H1 (cell line): ENCODE data around the gene ORMDL2. TPM values are rescaled to one million over a fixed set of nuclear protein-coding genes. Genes with fewer than 3 reads are reported as not detected.

Experiments used
- CTCF ChIA-PET: fragments of 300-600 bp; sonication (Branson Sonifier 250); formaldehyde crosslinking; loops from one replicate; lab custom pipeline; 2021; ENCODE audit not compliant: partially characterized antibody; lab: Charles Lee
- POLR2A ChIA-PET: fragments of 300-600 bp; sonication (Branson Sonifier 250); formaldehyde crosslinking; loops from one replicate; lab custom pipeline; 2021; ENCODE audit warnings: inconsistent platforms; ENCODE audit not compliant: partially characterized antibody; lab: Charles Lee
- DNase-seq, 2 experiments: peaks; one replicate each; pipeline versions ENCODE4 v3.0.0 to v3.0.0-alpha.2; 2010 to 2022; ENCODE audit warnings: low spot score in 2 of 2, low read depth in 1 of 2, mixed read lengths in 1 of 2
- FAIRE-seq: peaks from 2 replicates; lab custom pipeline; 2011; peaks lifted over from hg19 to GRCh38; lab: Jason Lieb, UNC
- H2AFZ ChIP-seq: 2 replicates; pipeline ENCODE4 v1.8.1; 2012; ENCODE audit warnings: low read length, inconsistent platforms
- H2AK5ac ChIP-seq: 2 replicates; pipeline ENCODE4 v1.6.1; 2013; ENCODE audit warnings: low read depth, low read length
- H2BK120ac ChIP-seq: replicated peaks from 2 replicates; pipeline ENCODE3; 2013; ENCODE audit warnings: low read depth, low read length, inconsistent platforms
- H2BK12ac ChIP-seq: 2 replicates; pipeline ENCODE4 v1.6.1; 2013; ENCODE audit warnings: low read depth, low read length
- H2BK15ac ChIP-seq: 2 replicates; pipeline ENCODE4 v1.6.1; 2013; ENCODE audit warnings: low read length
- H2BK20ac ChIP-seq: 2 replicates; pipeline ENCODE4 v1.6.1; 2013; ENCODE audit warnings: low read length
- H2BK5ac ChIP-seq: 2 replicates; pipeline ENCODE4 v1.6.1; 2013; ENCODE audit warnings: low read depth, low read length
- H3K14ac ChIP-seq: 2 replicates; pipeline ENCODE4 v1.6.1; 2013; ENCODE audit warnings: inconsistent platforms; ENCODE audit not compliant: insufficient read length
- H3K18ac ChIP-seq: 2 replicates; pipeline ENCODE4 v1.6.1; 2013; ENCODE audit warnings: low read length; ENCODE audit errors: extremely low read depth
- H3K23ac ChIP-seq: 2 replicates; pipeline ENCODE4 v1.6.1; 2013; ENCODE audit warnings: inconsistent platforms; ENCODE audit not compliant: insufficient read length
- H3K23me2 ChIP-seq: 2 replicates; pipeline ENCODE4 v1.6.1; 2013; ENCODE audit warnings: low read depth, low read length
- H3K27ac ChIP-seq: 2 replicates; pipeline ENCODE4 v1.6.1; 2011; ENCODE audit warnings: low read depth, low read length, inconsistent platforms
- H3K27me3 ChIP-seq, 4 experiments: replicated peaks in 1 of 4; 1 replicate in 1 of 4; 2 replicates in 3 of 4; pipeline versions ENCODE4 v1.6.1 to v1.8.1; 2011 to 2013; ENCODE audit warnings: low read length in 3 of 4, mild to moderate bottlenecking in 3 of 4, inconsistent platforms in 2 of 4, mixed read lengths in 2 of 4, moderate library complexity in 1 of 4; ENCODE audit not compliant: control insufficient read depth in 3 of 4, insufficient read depth in 3 of 4; ENCODE audit errors: extremely low read depth in 1 of 4
- H3K36me3 ChIP-seq, 4 experiments: 2 replicates each; pipeline versions ENCODE4 v1.6.1 to v1.8.1; 2011 to 2013; ENCODE audit warnings: mild to moderate bottlenecking in 4 of 4, low read length in 3 of 4, moderate library complexity in 2 of 4, control low read depth in 1 of 4, inconsistent platforms in 1 of 4; ENCODE audit not compliant: insufficient read depth in 4 of 4, control insufficient read depth in 2 of 4
- H3K4ac ChIP-seq: replicated peaks from 2 replicates; pipeline ENCODE3; 2013; ENCODE audit warnings: low read length, low read depth, mixed read lengths, inconsistent platforms; ENCODE audit not compliant: insufficient read length
- H3K4me1 ChIP-seq, 4 experiments: replicated peaks in 1 of 4; 1 replicate in 1 of 4; 2 replicates in 3 of 4; pipeline versions ENCODE4 v1.6.1 to v1.8.1; 2011 to 2013; ENCODE audit warnings: low read length in 3 of 4, inconsistent platforms in 2 of 4, mixed read lengths in 1 of 4; ENCODE audit not compliant: insufficient read depth in 4 of 4, control insufficient read depth in 3 of 4
- H3K4me2 ChIP-seq, 2 experiments: 2 replicates each; pipeline versions ENCODE4 v1.6.1 to v1.8.1; 2011 to 2013; ENCODE audit warnings: low read depth in 2 of 2, low read length in 2 of 2, control low read depth in 1 of 2, inconsistent platforms in 1 of 2, mild to moderate bottlenecking in 1 of 2; ENCODE audit not compliant: insufficient read depth in 1 of 2
- H3K4me3 ChIP-seq, 4 experiments: fragments of 200-600, 300-600 bp in 1 of 4; sonication (generic), shearing (Covaris generic), sonication (Bioruptor Twin) in 1 of 4; 2 replicates each; pipeline versions ENCODE4 v1.5.1 to v1.8.1; 2011 to 2016; ENCODE audit warnings: low read length in 4 of 4, low read depth in 3 of 4, control low read depth in 2 of 4, inconsistent platforms in 2 of 4, mild to moderate bottlenecking in 2 of 4, mixed read lengths in 1 of 4, moderate library complexity in 1 of 4; ENCODE audit not compliant: insufficient read depth in 2 of 4; ENCODE audit errors: extremely low read depth in 1 of 4
- H3K56ac ChIP-seq: replicated peaks from 2 replicates; pipeline ENCODE3; 2013; ENCODE audit warnings: low read depth, mild to moderate bottlenecking, mixed read lengths, low read length, inconsistent platforms; ENCODE audit not compliant: insufficient read length
- H3K79me1 ChIP-seq: 2 replicates; pipeline ENCODE4 v1.6.1; 2013; ENCODE audit warnings: low read depth, low read length, control low read depth
- H3K79me2 ChIP-seq, 2 experiments: 2 replicates each; pipeline versions ENCODE4 v1.6.1 to v1.8.1; 2012 to 2013; ENCODE audit warnings: low read length in 2 of 2, mild to moderate bottlenecking in 2 of 2, inconsistent platforms in 1 of 2; ENCODE audit not compliant: insufficient read depth in 2 of 2, control insufficient read depth in 1 of 2
- H3K9ac ChIP-seq, 4 experiments: replicated peaks in 1 of 4; 1 replicate in 1 of 4; 2 replicates in 3 of 4; pipeline versions ENCODE4 v1.6.1 to v1.8.1; 2011 to 2013; ENCODE audit warnings: low read depth in 3 of 4, low read length in 3 of 4, control low read depth in 2 of 4, mild to moderate bottlenecking in 2 of 4, moderate library complexity in 2 of 4, inconsistent platforms in 1 of 4; ENCODE audit errors: extremely low read depth in 1 of 4
- H3K9me3 ChIP-seq, 2 experiments: 2 replicates each; pipeline versions ENCODE4 v1.6.1 to v1.8.1; 2012 to 2013; ENCODE audit warnings: mild to moderate bottlenecking in 2 of 2, moderate library complexity in 2 of 2, control low read depth in 1 of 2, inconsistent platforms in 1 of 2, low read depth in 1 of 2, low read length in 1 of 2, mixed read lengths in 1 of 2; ENCODE audit not compliant: insufficient read depth in 2 of 2
- H4K20me1 ChIP-seq, 2 experiments: replicated peaks in 1 of 2; 2 replicates each; pipeline versions ENCODE3 to v1.8.1; 2011 to 2013; ENCODE audit warnings: inconsistent platforms in 2 of 2, low read length in 2 of 2, mild to moderate bottlenecking in 1 of 2; ENCODE audit not compliant: insufficient read depth in 2 of 2, control insufficient read depth in 1 of 2
- H4K5ac ChIP-seq: 2 replicates; pipeline ENCODE4 v1.6.1; 2013; ENCODE audit warnings: low read length, low read depth, mixed read lengths, inconsistent platforms; ENCODE audit not compliant: insufficient read length
- H4K8ac ChIP-seq: 2 replicates; pipeline ENCODE4 v1.8.0; 2013; ENCODE audit warnings: mild to moderate bottlenecking, moderate library complexity, low read length, inconsistent platforms; ENCODE audit not compliant: insufficient read depth; ENCODE audit errors: extremely low read depth
- H4K91ac ChIP-seq: replicated peaks from 2 replicates; pipeline ENCODE3; 2013; ENCODE audit warnings: low read length, mixed read lengths, inconsistent platforms; ENCODE audit not compliant: insufficient read length
- BCL11A ChIP-seq, 2 experiments: IDR thresholded peaks; one replicate each; pipeline ENCODE4 v1.6.1; 2011; ENCODE audit warnings: low read depth in 2 of 2, low read length in 2 of 2, mild to moderate bottlenecking in 2 of 2
- CTBP2 ChIP-seq: IDR thresholded peaks from 2 replicates; pipeline ENCODE4 v1.7.0; 2011; ENCODE audit warnings: borderline replicate concordance, mild to moderate bottlenecking, moderate library complexity, mixed read lengths, low read length; ENCODE audit not compliant: insufficient read depth, insufficient read length
- EGR1 ChIP-seq: IDR thresholded peaks from 2 replicates; pipeline ENCODE4 v1.6.1; 2011; ENCODE audit warnings: low read depth, low read length, borderline replicate concordance
- EZH2 ChIP-seq: fragments of 200-600 bp; sonication (generic); IDR thresholded peaks from 2 replicates; pipeline ENCODE4 v1.7.1; 2012; ENCODE audit warnings: low read depth, mild to moderate bottlenecking, moderate library complexity, low read length, inconsistent platforms; ENCODE audit not compliant: severe bottlenecking
- HDAC6 ChIP-seq: IDR thresholded peaks from one replicate; pipeline ENCODE4 v1.7.1; 2012; ENCODE audit warnings: low read depth, mild to moderate bottlenecking, inconsistent platforms, low read length, moderate library complexity
- KDM5A ChIP-seq: fragments of 200-600 bp; IDR thresholded peaks from 2 replicates; pipeline ENCODE4 v1.7.1; 2012; ENCODE audit warnings: mild to moderate bottlenecking, low read length, inconsistent platforms, mixed read lengths
- MAFK ChIP-seq: IDR thresholded peaks from 2 replicates; pipeline ENCODE4 v1.6.1; 2012; ENCODE audit warnings: low read depth, mild to moderate bottlenecking, improper control_type of control experiment, low read length
- POLR2A ChIP-seq, 2 experiments: IDR thresholded peaks; 1 replicate in 1 of 2; 2 replicates in 1 of 2; pipeline ENCODE4 v1.6.1; 2011; ENCODE audit warnings: low read depth in 2 of 2, low read length in 2 of 2, mild to moderate bottlenecking in 2 of 2; ENCODE audit errors: control extremely low read depth in 1 of 2
- RFX5 ChIP-seq: IDR thresholded peaks from 2 replicates; pipeline ENCODE4 v1.6.1; 2011; ENCODE audit warnings: low read depth, low read length, improper control_type of control experiment, borderline replicate concordance
- RNF2 ChIP-seq: fragments of 200-900, 300-1000 bp; sonication (generic); IDR thresholded peaks from 2 replicates; pipeline ENCODE4 v1.7.1; 2016; ENCODE audit warnings: borderline replicate concordance, low read depth, mild to moderate bottlenecking, antibody characterized with exemption, low read length; ENCODE audit not compliant: poor library complexity, severe bottlenecking; ENCODE audit errors: missing control alignments
- YY1 ChIP-seq: IDR thresholded peaks from 2 replicates; pipeline ENCODE4 v1.6.1; 2011; ENCODE audit warnings: low read depth, mild to moderate bottlenecking, low read length
- WGBS, 2 experiments: shearing (Covaris generic) in 1 of 2; methylation state at CpG; one replicate each; pipeline versions ENCODE4 v1.1.6 to v1.1.7; 2013 to 2015; ENCODE audit warnings: low lambda C conversion rate in 2 of 2, mixed read lengths in 2 of 2, inconsistent platforms in 1 of 2, low coverage in 1 of 2, missing lambda C conversion rate in 1 of 2; ENCODE audit not compliant: insufficient replicate concordance in 2 of 2, insufficient coverage in 1 of 2, insufficient read length in 1 of 2; ENCODE audit errors: extremely low coverage in 1 of 2, missing lambda C conversion rate in 1 of 2; 5-methylcytosine and 5-hydroxymethylcytosine counted together
- polyA plus RNA-seq, 7 experiments: library from polyadenylated mRNA; depleted of rRNA in 3 of 7; stranded (reverse) in 5 of 7; unstranded in 2 of 7; fragments of >200 nt in 5 of 7; fragments of 200-250 nt in 2 of 7; gene quantifications; 1 replicate in 5 of 7; 2 replicates in 1 of 7; 4 replicates in 1 of 7; pipeline versions ENCODE4 v1.2.1 to v1.2.3, GENCODE V29; 2011 to 2013; ENCODE audit warnings: missing spikeins in 2 of 7, mixed read lengths in 2 of 7
- total RNA-seq: library from RNA; stranded (reverse); fragmentation: NEBNext Ultra II Directional; extraction: Animal tissue kit (Norgen Biotek cat#: 25700); gene quantifications from 2 replicates; pipeline ENCODE4 v1.2.1, GENCODE V29; 2021

Gene ORMDL2
- total and polyA plus RNA-seq, 2 of the 8 experiments (the other 6 are each of a cell fraction or from before 2014, with no cell fraction given), result 39.0 to 65.6 TPM

DNA sequence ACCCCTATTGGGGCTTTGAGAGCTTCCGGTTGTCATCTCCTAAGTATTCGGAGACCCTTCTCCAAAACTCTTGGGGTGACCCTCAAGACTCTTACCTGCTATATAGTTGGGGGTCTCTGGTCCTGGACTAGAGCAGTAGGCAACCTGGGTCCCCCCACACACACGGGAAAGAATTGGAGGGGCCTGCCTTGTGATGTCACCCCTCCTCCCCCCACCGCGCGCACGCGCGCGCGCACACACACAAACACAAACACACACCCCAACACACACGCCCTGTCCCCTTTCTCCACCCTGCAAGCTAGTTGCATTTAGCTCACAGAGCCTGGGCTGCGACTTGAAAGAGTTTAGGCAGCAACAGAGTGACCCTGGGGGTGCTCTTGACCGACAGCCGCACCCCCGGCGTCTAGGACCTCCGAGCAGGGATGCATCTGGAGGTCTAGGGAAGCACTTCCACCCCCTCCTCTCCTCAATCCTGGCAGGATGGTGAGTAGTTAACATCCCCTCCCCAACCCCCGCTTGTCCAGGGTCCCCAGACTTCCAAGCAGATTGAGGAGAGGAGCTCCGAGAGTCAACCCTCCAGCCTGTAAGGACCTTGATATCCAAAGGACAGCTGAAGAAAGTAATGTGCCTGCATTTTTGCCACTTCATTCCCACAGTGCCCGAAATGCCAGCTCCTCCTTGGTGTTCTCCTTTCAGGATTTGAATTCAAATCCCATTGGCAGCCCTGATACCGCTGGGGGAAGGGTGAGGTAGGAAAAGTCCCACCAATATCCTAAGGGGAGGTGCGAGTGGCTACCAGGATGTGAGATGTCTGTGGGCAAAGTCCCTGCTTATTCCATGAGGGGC, 13.0 kb downstream of the ORMDL2 start:
- H3K18ac ChIP-seq, result peak overlapping the region; percentile 98
- H2BK120ac ChIP-seq, result peak overlapping the region; percentile 93
- POLR2A ChIA-PET, result interaction anchor here (0.8 to 6.2 kb wide), 35 partner anchors 11 to 327 kb away, joined by 3 to 109 read pairs (median 5); partner anchors contain the start of genes BLOC1S1, CD63, DGKA and GDF11
- no peaks in the 10 kb centered on the region for H3K9me3 ChIP-seq
- no peaks in the 10 kb centered on the region for H3K27me3 ChIP-seq
- H3K79me1 ChIP-seq, result peaks cover 5% of the 10 kb centered on the region
- peaks cover 5 to 34% of the 10 kb centered on the region in 2 experiments; a peak in 3 of 4 replicates for H3K79me2 ChIP-seq
- H2AK5ac ChIP-seq, result no peak overlapping the region
- H4K8ac ChIP-seq, result peak overlapping the region; percentile 93
- H2AFZ ChIP-seq, result no peak overlapping the region; the same call in 1 of the 2 replicates
- H3K23me2 ChIP-seq, result no peaks in the 10 kb centered on the region; the same call in 1 of the 2 replicates
- H4K5ac ChIP-seq, result peak overlapping the region; percentile 88
- H3K56ac ChIP-seq, result peak overlapping the region; percentile 88
- FAIRE-seq (no peak), DNase-seq (peak in 1 of 2 experiments; percentile 89)
- H4K20me1 ChIP-seq, result no peaks in the 10 kb centered on the region
- H4K91ac ChIP-seq, result peak overlapping the region; percentile 69
- H3K4me2 ChIP-seq, result peak overlapping the region; percentile 93 to 98
- H2BK5ac ChIP-seq, result peak overlapping the region; percentile 94
- peak overlapping the region; percentile 51; the same call in 1 of the 2 replicates for H2BK12ac ChIP-seq
- no peaks in the 10 kb centered on the region; a peak in 1 of 8 replicates for H3K36me3 ChIP-seq
- H2BK20ac ChIP-seq, result 0 out of 2 replicates have a peak overlapping the region, but pooled peaks have one; percentile 56
- H3K4ac ChIP-seq, result peak overlapping the region; percentile 50
- H3K4me1 ChIP-seq, result peaks cover 1 to 16% (median 6%) of the 10 kb centered on the region in 4 experiments
- WGBS, 2 experiments, result 4% methylated on average over 18 of the region's 23 CpGs; no CpG with 5 or more reads in 1 of the 2 experiments
- H2BK15ac ChIP-seq, result no peak overlapping the region
- CTCF ChIA-PET, result interaction anchor here (0.7 to 5.2 kb wide), 16 partner anchors 10 to 175 kb away, joined by 3 to 59 read pairs (median 4); partner anchors contain the start of genes DGKA, MMP19, ORMDL2 and PYM1
- H3K14ac ChIP-seq, result no peak overlapping the region
- H3K27ac ChIP-seq, result peak overlapping the region; percentile 92
- peak overlapping the region; percentile 66 to 87 (median 78) for H3K9ac ChIP-seq
- H3K4me3 ChIP-seq, result peak overlapping the region; percentile 59 to 97 (median 86)
- no peak overlapping the region for H3K23ac ChIP-seq
- TF ChIP-seq EZH2, result no peak
- no peak for TF ChIP-seq MAFK
- no peak for TF ChIP-seq BCL11A (IDR thresholded peaks at IDR 0.05; ENCODE audit: low read depth in 2 of 2, low read length in 2 of 2)
- TF ChIP-seq RNF2, result no peak
- no peak for TF ChIP-seq CTBP2
- no peak for TF ChIP-seq YY1
- TF ChIP-seq KDM5A, result no peak
- no peak for TF ChIP-seq HDAC6
- no peak for TF ChIP-seq POLR2A (IDR thresholded peaks at IDR 0.05; ENCODE audit: control extremely low read depth in 1 of 2, low read depth in 2 of 2, low read length in 2 of 2)
- TF ChIP-seq EGR1, result no peak; the same call in 1 of the 2 replicates
- no peak for TF ChIP-seq RFX5
